HepG2 (cell line): ENCODE measurements around the gene S100A13. TPM values are rescaled to one million over a fixed set of nuclear protein-coding genes. Genes with fewer than 3 reads are reported as not detected.

Experiments
- ADNP ChIP-seq: sonication (generic); formaldehyde crosslinking; IDR thresholded peaks from 2 replicates; pipeline ENCODE4 v1.4.0; 2020; ENCODE audit warnings: missing genetic modification reagents
- AHDC1 ChIP-seq: sonication (generic); formaldehyde crosslinking; IDR thresholded peaks from 2 replicates; pipeline ENCODE4 v1.5.1; 2020; ENCODE audit warnings: mild to moderate bottlenecking, missing genetic modification reagents, borderline replicate concordance
- NR2F1 ChIP-seq, 2 experiments: fragments of 450-650 bp in 1 of 2; formaldehyde crosslinking in 1 of 2; IDR thresholded peaks; 2 replicates each; pipeline versions ENCODE4 v1.5.0 to v1.6.1; 2016 to 2020; ENCODE audit warnings: mild to moderate bottlenecking in 1 of 2, missing compliant biosample characterization in 1 of 2, missing genetic modification reagents in 1 of 2, moderate library complexity in 1 of 2
- PHF5A ChIP-seq: IDR thresholded peaks from one replicate; pipeline ENCODE4 v1.6.1; 2018; ENCODE audit warnings: low read depth, missing genetic modification reagents; ENCODE audit not compliant: unreplicated experiment
- SATB2 ChIP-seq: sonication (generic); formaldehyde crosslinking; IDR thresholded peaks from 2 replicates; pipeline ENCODE4 v1.5.0; 2020; ENCODE audit warnings: missing genetic modification reagents
- SMC3 ChIP-seq: IDR thresholded peaks from 2 replicates; pipeline ENCODE4 v1.6.1; 2011; ENCODE audit warnings: low read length, improper control_type of control experiment
- SRY ChIP-seq: sonication (generic); formaldehyde crosslinking; IDR thresholded peaks from 2 replicates; pipeline ENCODE4 v1.8.0; 2022; ENCODE audit warnings: mild to moderate bottlenecking, missing genetic modification reagents
- TAF1 ChIP-seq: sonication (generic); formaldehyde crosslinking; IDR thresholded peaks from 2 replicates; pipeline ENCODE4 v1.4.0; 2020; ENCODE audit warnings: missing genetic modification reagents
- TCF12 ChIP-seq, 2 experiments: fragments of 450-650 bp in 1 of 2; sonication (generic) in 1 of 2; formaldehyde crosslinking in 1 of 2; IDR thresholded peaks; 2 replicates each; pipeline versions ENCODE4 v1.6.1 to v1.8.0; 2017 to 2022; ENCODE audit warnings: antibody characterized with exemption in 1 of 2, mild to moderate bottlenecking in 1 of 2, missing genetic modification reagents in 1 of 2, moderate library complexity in 1 of 2
- WIZ ChIP-seq: sonication (generic); formaldehyde crosslinking; IDR thresholded peaks from 2 replicates; pipeline ENCODE4 v1.5.1; 2020; ENCODE audit warnings: mild to moderate bottlenecking, missing genetic modification reagents
- ZBTB14 ChIP-seq: sonication (generic); formaldehyde crosslinking; IDR thresholded peaks from 2 replicates; pipeline ENCODE4 v1.4.0; 2020; ENCODE audit warnings: missing genetic modification reagents
- ZFP37 ChIP-seq: sonication (generic); formaldehyde crosslinking; IDR thresholded peaks from 2 replicates; pipeline ENCODE4 v1.4.0; 2020; ENCODE audit warnings: missing genetic modification reagents, borderline replicate concordance
- ZIK1 ChIP-seq: sonication (generic); formaldehyde crosslinking; IDR thresholded peaks from 2 replicates; pipeline ENCODE4 v1.5.0; 2020; ENCODE audit warnings: mild to moderate bottlenecking, low read depth, missing genetic modification reagents, borderline replicate concordance
- ZNF18 ChIP-seq: sonication (generic); formaldehyde crosslinking; IDR thresholded peaks from 2 replicates; pipeline ENCODE4 v1.8.0; 2022; ENCODE audit warnings: mild to moderate bottlenecking, missing genetic modification reagents; ENCODE audit not compliant: insufficient replicate concordance
- ZNF264 ChIP-seq: sonication (generic); formaldehyde crosslinking; IDR thresholded peaks from 2 replicates; pipeline ENCODE4 v1.4.0; 2020; ENCODE audit warnings: missing genetic modification reagents
- ZNF788 ChIP-seq: sonication (generic); formaldehyde crosslinking; IDR thresholded peaks from 2 replicates; pipeline ENCODE4 v1.5.0; 2020; ENCODE audit warnings: mild to moderate bottlenecking, missing genetic modification reagents, borderline replicate concordance
- polyA plus RNA-seq, 8 experiments: library from polyadenylated mRNA; depleted of rRNA in 3 of 8; stranded (reverse) in 7 of 8; unstranded in 1 of 8; fragments of >200 nt; fragmentation: Illumina TruSeq in 4 of 8; extraction: Trizol in 4 of 8; gene quantifications; 2 replicates each; pipeline versions ENCODE4 v1.2.1 to v1.2.3, GENCODE V29; 2011 to 2016; ENCODE audit warnings: low read depth in 4 of 8, missing spikeins in 1 of 8, mixed read lengths in 1 of 8; ENCODE audit not compliant: insufficient read depth in 1 of 8
- total RNA-seq, 5 experiments: library from RNA; depleted of rRNA; stranded (reverse); fragments of >200 nt; fragmentation: Illumina TruSeq; extraction: Trizol; gene quantifications; 2 replicates each; pipeline ENCODE4 v1.2.3, GENCODE V29; 2016; ENCODE audit warnings: low read depth in 1 of 5
- TF ChIP-seq, protein P1 (sequence below): sonication (generic); formaldehyde crosslinking; IDR thresholded peaks from 2 replicates; pipeline ENCODE4 v1.4.0; 2020; ENCODE audit warnings: missing genetic modification reagents

The S100A13 gene
- total and polyA plus RNA-seq, 2 of the 13 experiments (the other 11 are each of a cell fraction or from before 2014, with no cell fraction given): 89.5 to 172 TPM

DNA sequence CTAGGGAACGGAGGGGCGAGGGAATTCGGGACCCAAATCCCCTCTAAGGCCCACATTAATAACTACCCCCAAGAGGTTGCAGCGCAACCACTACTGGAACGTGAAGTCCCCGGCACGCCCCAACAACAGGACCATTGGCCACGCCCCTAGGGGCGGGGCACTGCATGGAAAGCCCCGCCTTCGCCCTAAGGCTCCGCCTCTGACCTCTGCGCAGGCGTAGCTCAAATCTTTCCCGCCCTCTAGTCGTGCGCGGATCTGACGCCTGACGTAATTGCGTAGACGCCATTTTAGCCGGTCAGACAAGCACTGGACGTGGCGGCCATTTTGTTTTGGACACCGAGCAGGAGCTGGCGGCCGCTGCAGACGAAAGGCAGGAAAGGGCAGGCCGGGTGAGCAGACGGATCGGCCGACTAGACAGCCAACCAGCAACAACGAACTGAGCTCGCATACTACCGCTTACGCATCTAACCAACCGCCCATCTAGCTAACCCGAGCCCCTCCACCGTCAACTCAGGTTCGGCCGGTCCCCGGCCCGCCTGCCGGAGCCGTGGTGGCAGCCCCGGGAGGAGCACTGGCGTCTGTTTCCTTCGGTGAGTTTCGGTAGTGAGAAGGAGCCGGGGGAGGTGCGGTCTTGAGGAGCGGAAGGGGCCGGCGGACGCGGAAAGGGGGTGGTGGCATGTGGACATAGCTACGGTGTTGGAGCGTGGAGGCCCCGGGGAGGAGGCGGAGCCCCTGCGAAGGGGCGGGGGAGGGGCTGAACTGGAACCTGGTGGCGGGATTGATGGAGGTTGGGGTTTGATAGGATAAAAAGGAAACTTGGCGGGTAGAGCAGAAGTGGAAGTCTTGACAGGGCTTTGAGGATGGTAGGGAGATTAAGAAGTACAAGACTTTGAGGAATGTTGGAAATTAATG lies 6.7 kb upstream of the S100A13 start, which contains the start of gene CHTOP (continued):
- TF ChIP-seq AHDC1 (CRISPR knock-in tag): peak; percentile 67
- TF ChIP-seq TCF12 (IDR thresholded peaks at IDR 0.05): no peak
- TF ChIP-seq TCF12 (CRISPR knock-in tag; IDR thresholded peaks at IDR 0.05): peak; percentile 12; the same call in 1 of the 2 replicates
- TF ChIP-seq SRY: peak; percentile 85; the same call in 1 of the 2 replicates
- TF ChIP-seq ZBTB14 (CRISPR knock-in tag): no peak
- TF ChIP-seq SATB2: no peak
- TF ChIP-seq WIZ (CRISPR knock-in tag): no peak
- TF ChIP-seq NR2F1 (CRISPR knock-in tag; IDR thresholded peaks at IDR 0.05): no peak
- TF ChIP-seq, protein P1, sequence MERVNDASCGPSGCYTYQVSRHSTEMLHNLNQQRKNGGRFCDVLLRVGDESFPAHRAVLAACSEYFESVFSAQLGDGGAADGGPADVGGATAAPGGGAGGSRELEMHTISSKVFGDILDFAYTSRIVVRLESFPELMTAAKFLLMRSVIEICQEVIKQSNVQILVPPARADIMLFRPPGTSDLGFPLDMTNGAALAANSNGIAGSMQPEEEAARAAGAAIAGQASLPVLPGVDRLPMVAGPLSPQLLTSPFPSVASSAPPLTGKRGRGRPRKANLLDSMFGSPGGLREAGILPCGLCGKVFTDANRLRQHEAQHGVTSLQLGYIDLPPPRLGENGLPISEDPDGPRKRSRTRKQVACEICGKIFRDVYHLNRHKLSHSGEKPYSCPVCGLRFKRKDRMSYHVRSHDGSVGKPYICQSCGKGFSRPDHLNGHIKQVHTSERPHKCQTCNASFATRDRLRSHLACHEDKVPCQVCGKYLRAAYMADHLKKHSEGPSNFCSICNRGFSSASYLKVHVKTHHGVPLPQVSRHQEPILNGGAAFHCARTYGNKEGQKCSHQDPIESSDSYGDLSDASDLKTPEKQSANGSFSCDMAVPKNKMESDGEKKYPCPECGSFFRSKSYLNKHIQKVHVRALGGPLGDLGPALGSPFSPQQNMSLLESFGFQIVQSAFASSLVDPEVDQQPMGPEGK (CRISPR knock-in tag): peak; percentile 62
- TF ChIP-seq ZNF18 (CRISPR knock-in tag): no peak
- peak; percentile 34 for TF ChIP-seq PHF5A (CRISPR knock-in tag)
- TF ChIP-seq TAF1: peak; percentile 92
- TF ChIP-seq ZFP37: no peak
- TF ChIP-seq ZIK1 (CRISPR knock-in tag): 0 out of 2 replicates have a peak, but pooled peaks have one; percentile 68
- no peak; the same call in 1 of the 2 replicates for TF ChIP-seq ZNF264 (CRISPR knock-in tag)
- no peak for TF ChIP-seq SMC3
- no peak for TF ChIP-seq ADNP (CRISPR knock-in tag)
- TF ChIP-seq ZNF788: peak; percentile 91; the same call in 1 of the 2 replicates
